PC-3 (cell line): ENCODE data around the gene CYBC1.

Source experiments
- CTCF ChIP-seq: fragments of 300-600 bp; sonication (generic); conservative IDR thresholded peaks from 2 replicates; pipeline ENCODE4 v1.5.1; 2017; ENCODE audit warnings: antibody characterized with exemption, low read depth, mild to moderate bottlenecking, low read length
- EZH2phosphoT487 ChIP-seq: fragments of 300-600 bp; sonication (generic); IDR thresholded peaks from 2 replicates; pipeline ENCODE4 v1.6.1; 2018; ENCODE audit warnings: mild to moderate bottlenecking, antibody characterized with exemption, low read length, borderline replicate concordance

GRCh38 chr17:82477934-82478333 is 27.4 kb upstream of the CYBC1 start:
- TF ChIP-seq CTCF = no peak
- no peak for TF ChIP-seq EZH2phosphoT487
